Raji (cell line): ENCODE data around the gene CACHD1.

ENCODE experiments used
- POLR2A ChIP-seq: IDR thresholded peaks from 2 replicates; pipeline ENCODE4 v1.6.1; 2011; ENCODE audit warnings: low read depth, low read length, control low read depth; ENCODE audit not compliant: insufficient read depth

Gene CACHD1

GRCh38 chr1:64469977-64470664 lies at the start of gene CACHD1:
Gene CACHD1 (plus strand): TSS chr1:64470129. CDS start chr1:64470745, 616 bp downstream.
- no peak for TF ChIP-seq POLR2A

DNA sequence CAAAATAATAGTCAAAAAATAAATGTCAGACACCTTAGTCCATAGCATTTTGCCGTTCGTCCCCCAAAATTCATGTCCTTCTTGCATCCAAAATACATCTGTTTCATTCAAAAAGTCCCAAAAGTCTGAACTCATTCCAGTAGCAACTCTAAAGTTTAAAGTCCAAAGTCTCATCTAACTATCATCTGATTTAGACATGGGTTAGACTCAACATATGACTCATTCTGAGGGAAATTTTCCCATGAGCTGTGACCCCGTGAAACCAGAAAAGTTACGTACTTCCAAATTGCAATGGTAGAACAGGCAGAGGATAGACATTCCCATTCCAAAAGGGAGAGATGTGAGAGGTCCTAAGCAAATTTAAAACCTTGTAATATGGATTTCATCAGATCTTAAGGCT lies 48.6 kb upstream of the CACHD1 start:
- no peak for TF ChIP-seq POLR2A

- TF ChIP-seq POLR2A, result no peak
Observed at GRCh38 chr1:64423526-64423925, 46.4 kb upstream of the CACHD1 start.

- TF ChIP-seq POLR2A, result no peak
Observed at GRCh38 chr1:64424412-64424811, 45.5 kb upstream of the CACHD1 start.

DNA sequence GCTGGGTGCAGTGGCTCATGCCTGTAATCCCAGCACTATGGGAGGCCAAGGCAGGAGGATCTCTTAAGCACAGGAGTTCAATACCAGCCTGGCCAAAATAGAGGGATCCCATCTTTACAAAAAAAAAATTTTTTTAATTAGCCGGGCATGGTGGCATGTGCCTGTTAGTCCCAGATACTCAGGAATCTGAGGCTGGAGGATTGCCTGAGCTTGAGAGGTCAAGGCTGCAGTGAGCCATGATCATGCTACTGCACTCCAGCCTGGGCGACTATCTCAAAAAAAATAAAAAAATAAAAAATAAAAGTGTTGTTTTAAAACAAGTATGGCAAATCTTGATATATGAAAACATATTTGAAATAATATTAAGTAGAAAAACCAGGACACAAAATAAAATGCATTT lies 44.4 kb upstream of the CACHD1 start:
- TF ChIP-seq POLR2A, result no peak

DNA sequence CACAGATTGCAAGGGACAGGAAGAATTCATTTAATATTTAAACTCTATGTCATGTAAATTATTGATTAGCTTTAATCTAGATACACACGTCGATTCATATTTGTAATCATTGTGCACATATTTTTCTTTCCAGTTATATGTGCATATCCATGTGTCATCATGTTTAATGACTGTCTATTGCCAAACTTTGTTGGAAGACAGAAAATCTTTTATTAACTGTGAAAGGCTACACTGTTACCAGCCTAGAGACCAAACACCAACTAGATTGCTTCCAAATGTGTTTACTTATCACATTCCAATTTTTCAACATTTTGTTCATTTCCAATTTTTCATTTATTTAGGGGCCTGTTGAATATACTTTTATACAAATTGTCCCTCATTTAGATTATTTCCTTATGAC lies 43.2 kb upstream of the CACHD1 start:
- no peak for TF ChIP-seq POLR2A

DNA sequence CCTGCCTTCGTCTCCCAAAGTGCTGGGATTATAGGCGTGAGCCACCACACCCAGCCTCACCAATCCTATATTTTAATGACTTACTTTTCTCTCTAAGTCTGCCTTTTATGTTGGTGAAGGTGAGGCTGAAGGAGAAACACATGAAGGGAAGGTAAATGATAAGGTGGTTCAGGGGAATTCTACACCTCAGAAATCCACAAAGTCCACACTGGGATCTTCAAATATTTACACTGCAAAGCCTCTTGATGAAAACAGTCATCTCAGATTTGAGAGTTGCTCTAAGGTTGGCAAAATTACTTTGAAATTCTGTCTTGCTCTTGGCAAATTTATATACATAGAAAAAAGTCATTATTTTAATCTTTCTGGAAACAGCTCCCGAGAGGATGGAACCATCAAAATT lies 42.0 kb upstream of the CACHD1 start:
- TF ChIP-seq POLR2A, result no peak

GRCh38 chr1:64433308-64433707 lies 36.6 kb upstream of the CACHD1 start:
- no peak for TF ChIP-seq POLR2A

DNA sequence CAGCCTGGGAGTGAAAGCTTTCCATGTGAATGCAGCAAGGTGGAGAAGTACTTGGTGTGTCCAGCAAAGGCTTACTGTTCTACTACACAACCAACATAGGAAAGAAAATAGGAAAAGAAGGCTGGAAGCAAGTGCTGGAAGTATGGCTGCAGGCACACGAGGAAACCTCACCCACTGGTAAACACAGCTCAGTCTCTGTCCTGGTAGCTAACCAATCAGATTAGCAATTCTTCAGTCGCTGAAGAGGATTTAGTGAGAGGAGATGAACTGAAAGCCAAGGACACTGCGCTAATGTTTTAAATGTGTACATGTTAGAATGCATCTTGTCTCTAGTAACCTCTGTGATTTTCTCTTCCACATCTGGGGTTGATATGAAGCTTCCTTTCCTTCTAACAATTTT lies 36.2 kb upstream of the CACHD1 start:
- TF ChIP-seq POLR2A, result no peak

- TF ChIP-seq POLR2A, result no peak
Observed at GRCh38 chr1:64435000-64435399, 34.9 kb upstream of the CACHD1 start.

DNA sequence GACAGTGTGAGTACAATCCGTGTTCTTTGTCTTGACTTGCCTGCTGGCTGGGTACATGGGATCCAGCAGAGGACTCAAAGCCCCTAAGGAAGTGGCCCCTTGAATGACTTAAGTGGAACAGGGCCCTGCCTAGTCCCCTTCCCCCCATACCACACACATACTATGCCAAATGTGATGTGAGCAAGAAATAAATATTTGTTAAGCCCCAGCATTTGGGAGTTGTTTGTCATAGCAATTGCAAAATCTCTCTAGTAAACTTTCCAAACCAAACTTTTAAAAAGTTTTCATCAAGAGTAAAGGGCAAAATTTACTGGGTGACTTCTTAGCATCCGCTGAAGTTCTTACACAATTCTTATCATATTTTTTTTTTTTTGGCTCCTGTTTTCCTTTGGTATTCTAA lies 32.5 kb upstream of the CACHD1 start:
- no peak for TF ChIP-seq POLR2A

DNA sequence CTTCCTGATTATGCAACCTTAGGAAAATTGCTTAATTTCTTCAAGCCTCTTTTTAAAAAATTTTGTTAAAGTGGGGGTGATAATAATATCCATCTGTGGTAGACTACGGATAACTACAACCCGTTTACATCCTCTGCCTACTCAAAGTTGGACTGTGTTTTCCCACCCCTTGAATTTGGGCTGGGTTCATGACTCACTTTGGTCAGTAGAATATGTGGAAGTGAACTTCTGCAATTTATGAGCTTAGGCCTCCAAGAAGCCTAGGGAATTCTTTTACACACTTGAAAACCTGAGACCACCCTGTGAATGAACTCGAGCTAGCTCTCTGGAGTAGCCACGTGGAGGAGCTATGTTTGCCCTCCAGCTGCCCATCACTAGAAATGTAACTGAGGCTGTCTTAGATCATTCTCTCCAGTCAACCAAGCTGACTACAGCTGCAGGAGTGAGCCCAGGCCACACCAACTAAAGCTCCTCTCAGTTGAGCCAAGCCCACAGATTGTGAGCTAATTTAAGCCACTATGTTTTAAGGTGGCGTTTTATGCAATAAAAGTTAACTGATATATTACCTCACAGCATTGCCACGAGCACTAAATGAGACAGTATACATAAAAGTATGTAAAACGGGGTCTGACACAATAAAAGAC lies 29.6 kb upstream of the CACHD1 start:
- TF ChIP-seq POLR2A, result no peak

DNA sequence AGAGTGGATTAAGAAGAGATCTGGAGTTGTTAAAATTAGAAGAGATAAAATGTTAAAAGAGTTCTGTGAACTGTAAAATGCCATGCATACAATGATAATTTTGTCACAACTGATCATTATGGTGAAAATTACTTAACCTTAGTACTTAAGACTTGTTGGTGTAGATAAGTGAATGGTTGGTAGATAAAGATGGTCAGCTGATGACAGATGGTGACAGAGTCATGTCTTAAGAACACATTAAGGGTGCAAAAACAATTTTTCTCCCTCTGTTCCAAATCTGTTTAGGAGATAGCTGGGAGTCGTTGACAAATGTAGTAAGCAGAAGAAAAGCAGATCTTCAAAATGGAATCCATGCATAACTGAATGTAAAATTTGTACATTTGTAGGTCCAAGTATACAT lies 18.5 kb upstream of the CACHD1 start:
- no peak for TF ChIP-seq POLR2A

- TF ChIP-seq POLR2A, result no peak
Observed at GRCh38 chr1:64453688-64454087, 16.2 kb upstream of the CACHD1 start.

DNA sequence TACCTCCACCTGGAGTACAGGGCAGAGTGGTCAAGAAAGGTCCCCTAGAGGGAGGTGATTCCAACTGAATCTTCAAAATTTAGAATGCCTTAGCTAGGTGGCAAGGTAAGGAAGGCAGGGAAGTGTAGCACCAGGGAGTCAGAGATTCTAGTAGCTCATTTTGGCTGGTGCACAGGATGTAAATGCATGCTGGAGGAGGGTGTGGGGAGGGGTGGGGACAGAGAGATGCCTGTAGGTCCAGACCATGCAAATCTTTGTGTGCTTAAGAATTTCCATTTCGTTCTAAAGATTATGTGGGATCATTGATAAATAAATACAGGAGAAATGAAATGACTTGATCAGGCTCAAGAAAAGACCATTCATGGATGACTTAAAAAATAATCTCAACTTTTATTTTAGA lies 11.0 kb upstream of the CACHD1 start:
- no peak for TF ChIP-seq POLR2A

DNA sequence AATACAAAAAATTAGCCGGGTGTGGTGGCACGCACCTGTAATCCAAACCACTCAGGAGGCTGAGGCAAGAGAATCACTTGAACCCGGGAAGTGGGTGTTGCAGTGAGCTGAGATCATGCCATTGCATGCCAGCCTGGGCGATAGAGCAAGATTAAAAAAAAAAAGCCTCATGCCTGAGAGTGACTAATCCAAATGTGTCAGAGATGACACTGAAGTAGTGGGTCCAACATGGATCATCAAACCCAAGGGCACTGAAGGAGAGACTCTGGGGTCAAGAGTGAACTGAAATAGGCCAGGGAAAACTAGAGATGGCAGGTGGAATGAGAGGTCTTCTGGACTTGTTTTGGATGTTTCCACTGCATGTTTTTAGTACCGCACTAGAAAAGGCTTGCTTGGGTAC lies 10.2 kb upstream of the CACHD1 start:
- TF ChIP-seq POLR2A, result no peak

DNA sequence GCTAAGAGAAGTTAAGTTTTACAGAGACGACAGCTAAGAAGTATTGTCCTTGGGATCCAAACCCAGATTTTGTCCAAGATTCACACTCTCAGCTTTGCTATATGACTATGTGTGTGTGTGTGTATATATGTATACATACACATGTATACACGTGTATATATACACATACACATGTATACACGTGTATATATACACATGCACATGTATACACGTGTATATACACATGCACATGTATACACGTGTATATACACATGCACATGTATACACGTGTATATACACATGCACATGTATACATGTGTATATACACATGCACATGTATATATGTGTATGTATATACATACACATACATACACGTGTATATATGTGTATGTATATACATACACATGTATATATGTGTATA lies 3.9 kb upstream of the CACHD1 start:
- TF ChIP-seq POLR2A, result no peak
